ENCODE results near the gene SLC47A2. TPM values are rescaled to one million over a fixed set of nuclear protein-coding genes. Genes with fewer than 3 reads are reported as not detected.

The SLC47A2 gene
- total RNA-seq, 3 donors from 2014 or later, result 0.15 to 0.66 TPM; not detected in 1

DNA sequence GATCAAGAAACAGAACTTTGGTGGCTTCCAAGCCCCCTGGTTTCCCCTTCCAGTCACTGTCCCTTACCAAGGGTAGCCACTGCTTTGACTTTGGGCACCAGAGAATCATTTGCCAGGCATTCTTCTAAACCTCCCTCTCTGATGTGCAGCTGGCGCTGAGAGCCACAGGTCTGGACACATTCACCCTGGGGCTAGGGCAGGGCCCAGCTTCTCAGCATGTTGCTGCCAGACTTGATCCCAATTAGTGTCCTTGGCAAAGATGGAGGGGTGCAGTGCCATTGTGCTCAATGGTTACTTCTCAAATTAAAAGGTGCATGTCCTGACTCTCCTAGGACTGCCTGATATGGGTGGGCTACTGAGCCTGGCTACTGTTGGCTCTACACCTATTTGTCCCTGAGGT, 7.6 kb upstream of the SLC47A2 start:
- Histone ChIP-seq H3K27me3 (no peaks in the 10 kb centered on the region), H3K27ac (peak overlapping the region; percentile 99 to 100), H3K4me1 (peaks cover 23 to 26% of the 10 kb centered on the region in 2 donors), H3K36me3 (no peaks in the 10 kb centered on the region), H3K9me3 (no peaks in the 10 kb centered on the region), H3K4me3 (peak overlapping the region in 2 of 3 donors; percentile 36 to 64)
- intact Hi-C loops (cut with DNase I; ENCODE audit: low total_unique reads), result no loop called here
- TF ChIP-seq, protein P1, sequence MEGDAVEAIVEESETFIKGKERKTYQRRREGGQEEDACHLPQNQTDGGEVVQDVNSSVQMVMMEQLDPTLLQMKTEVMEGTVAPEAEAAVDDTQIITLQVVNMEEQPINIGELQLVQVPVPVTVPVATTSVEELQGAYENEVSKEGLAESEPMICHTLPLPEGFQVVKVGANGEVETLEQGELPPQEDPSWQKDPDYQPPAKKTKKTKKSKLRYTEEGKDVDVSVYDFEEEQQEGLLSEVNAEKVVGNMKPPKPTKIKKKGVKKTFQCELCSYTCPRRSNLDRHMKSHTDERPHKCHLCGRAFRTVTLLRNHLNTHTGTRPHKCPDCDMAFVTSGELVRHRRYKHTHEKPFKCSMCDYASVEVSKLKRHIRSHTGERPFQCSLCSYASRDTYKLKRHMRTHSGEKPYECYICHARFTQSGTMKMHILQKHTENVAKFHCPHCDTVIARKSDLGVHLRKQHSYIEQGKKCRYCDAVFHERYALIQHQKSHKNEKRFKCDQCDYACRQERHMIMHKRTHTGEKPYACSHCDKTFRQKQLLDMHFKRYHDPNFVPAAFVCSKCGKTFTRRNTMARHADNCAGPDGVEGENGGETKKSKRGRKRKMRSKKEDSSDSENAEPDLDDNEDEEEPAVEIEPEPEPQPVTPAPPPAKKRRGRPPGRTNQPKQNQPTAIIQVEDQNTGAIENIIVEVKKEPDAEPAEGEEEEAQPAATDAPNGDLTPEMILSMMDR (IDR thresholded peaks at IDR 0.05), result no peak
- peak in 1 of 3 donors; percentile 31 for TF ChIP-seq POLR2AphosphoS5 (IDR thresholded peaks at IDR 0.05)
- TF ChIP-seq POLR2A (IDR thresholded peaks at IDR 0.05), result no peak
- peak in 1 of 2 donors; percentile 90 for DNase-seq (ENCODE audit: low spot score in 2 of 2)

DNA sequence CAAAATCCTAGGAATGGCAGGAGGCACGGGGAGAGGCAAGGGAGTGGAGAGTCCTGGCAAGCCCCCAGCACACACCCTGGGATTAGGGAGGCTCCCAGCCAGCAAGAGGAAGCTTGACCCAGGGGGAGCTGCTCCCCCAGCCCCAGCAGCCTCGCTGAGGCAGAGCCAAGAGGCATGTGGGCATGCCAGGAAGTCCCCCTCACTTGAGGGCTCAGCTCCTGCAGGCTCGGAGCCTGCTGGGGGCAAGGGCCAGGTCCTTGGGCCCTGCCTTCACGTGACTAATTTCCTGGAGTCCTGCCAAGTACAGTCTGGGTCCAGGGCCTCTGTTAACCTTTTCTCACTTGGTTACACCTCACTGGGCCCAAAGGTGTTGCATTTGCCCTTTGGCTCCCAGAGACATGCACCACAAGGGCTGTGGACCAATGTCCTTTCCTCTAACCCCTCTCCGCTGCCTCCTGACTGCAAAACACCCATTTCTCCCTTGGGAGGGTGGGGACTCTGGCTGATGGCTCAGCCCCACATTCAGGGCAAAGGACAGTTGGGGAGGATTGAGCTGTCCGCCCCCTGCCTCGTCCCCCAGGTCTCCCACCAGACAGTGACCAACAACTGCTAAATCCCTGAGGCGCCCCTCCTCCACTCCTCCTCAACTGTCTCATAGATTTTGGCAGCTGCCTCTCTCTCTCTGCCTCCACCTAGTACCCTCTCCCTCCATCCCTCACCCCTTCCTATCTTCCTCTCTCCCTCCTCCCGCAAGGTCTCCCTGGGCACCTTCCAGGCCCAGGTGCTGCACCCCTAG, 4.4 kb upstream of the SLC47A2 start:
- Histone ChIP-seq H3K4me3 (no peak overlapping the region), H3K27me3 (no peaks in the 10 kb centered on the region), H3K9me3 (no peaks in the 10 kb centered on the region), H3K36me3 (no peaks in the 10 kb centered on the region), H3K27ac (no peak overlapping the region), H3K4me1 (peaks cover 0 to 3% of the 10 kb centered on the region in 2 donors)
- intact Hi-C loops (cut with DNase I; ENCODE audit: low total_unique reads), result no loop called here
- no peak for DNase-seq (ENCODE audit: low spot score in 2 of 2)
- TF ChIP-seq POLR2A (IDR thresholded peaks at IDR 0.05), result no peak
- no peak for TF ChIP-seq POLR2AphosphoS5 (IDR thresholded peaks at IDR 0.05)
- TF ChIP-seq, protein P1 (IDR thresholded peaks at IDR 0.05), result no peak

DNA sequence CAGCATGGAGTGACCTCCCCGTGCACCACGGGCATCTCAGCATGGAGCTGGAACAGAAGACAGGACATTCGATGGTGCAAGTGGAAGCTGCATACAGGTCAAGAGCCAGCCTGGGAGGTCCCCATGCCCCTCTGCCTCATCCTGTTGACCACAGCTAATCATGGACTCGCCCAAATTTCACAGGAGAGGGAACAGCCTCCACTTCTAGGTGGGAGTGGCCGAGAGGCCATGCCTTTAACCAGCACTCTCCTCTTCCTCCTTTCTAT, 3.8 kb upstream of the SLC47A2 start:
- H3K9me3 ChIP-seq, result no peaks in the 10 kb centered on the region
- no peak overlapping the region for H3K4me3 ChIP-seq
- H3K27me3 ChIP-seq, result no peaks in the 10 kb centered on the region
- TF ChIP-seq, protein P1 (IDR thresholded peaks at IDR 0.05), result no peak
- TF ChIP-seq POLR2AphosphoS5 (IDR thresholded peaks at IDR 0.05), result no peak
- no peak for TF ChIP-seq POLR2A (IDR thresholded peaks at IDR 0.05)
- H3K36me3 ChIP-seq, result no peaks in the 10 kb centered on the region
- intact Hi-C loops (cut with DNase I; ENCODE audit: low total_unique reads), result no loop called here
- peaks cover 0 to 3% of the 10 kb centered on the region in 2 donors for H3K4me1 ChIP-seq
- no peak overlapping the region for H3K27ac ChIP-seq
- DNase-seq (ENCODE audit: low spot score in 2 of 2), result no peak

DNA sequence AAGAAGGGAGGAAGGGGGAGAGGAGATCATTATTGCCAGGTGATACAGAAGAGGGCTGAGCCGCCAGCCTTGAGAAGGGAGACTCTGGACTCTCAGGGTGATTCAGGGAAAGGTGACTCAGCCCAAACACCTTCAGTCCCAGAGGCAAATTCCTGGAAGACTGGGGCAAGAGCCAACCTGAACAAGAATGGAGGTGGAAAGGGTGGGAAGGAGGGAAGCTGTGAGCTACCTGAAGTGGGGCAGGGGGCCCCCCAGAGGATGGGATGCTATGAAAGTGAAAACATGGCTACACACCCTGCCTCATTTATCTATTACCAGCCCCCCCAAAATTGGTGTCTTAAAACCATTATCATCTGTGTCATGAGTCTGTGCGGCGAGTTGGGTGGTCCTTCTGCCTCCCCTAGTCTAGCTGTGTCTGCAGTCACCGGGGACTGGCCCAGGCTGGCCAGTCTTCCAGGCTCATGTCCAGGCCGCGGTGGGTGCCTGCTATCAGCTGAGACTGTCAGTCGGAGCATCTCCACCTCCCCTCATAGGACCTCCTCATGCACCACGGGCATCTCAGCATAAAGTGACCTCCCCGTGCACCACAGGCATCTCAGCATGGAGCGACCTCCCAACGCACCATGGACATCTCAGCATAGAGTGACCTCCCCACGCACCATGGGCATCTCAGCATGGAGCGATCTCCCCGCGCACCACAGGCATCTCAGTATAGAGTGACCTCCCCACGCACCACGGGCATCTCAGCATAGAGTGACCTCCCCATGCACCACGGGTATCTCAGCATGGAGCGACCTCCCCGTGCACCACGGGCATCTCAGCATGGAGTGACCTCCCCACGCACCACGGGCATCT, 3.2 kb upstream of the SLC47A2 start:
- TF ChIP-seq POLR2A (IDR thresholded peaks at IDR 0.05) (no peak), POLR2AphosphoS5 (IDR thresholded peaks at IDR 0.05) (no peak)
- TF ChIP-seq, protein P1 (IDR thresholded peaks at IDR 0.05), result no peak
- Histone ChIP-seq H3K27ac (peak overlapping the region in 1 of 2 donors; percentile 25), H3K9me3 (no peaks in the 10 kb centered on the region), H3K4me3 (no peak overlapping the region), H3K4me1 (peaks cover 0 to 3% of the 10 kb centered on the region in 2 donors), H3K27me3 (no peaks in the 10 kb centered on the region), H3K36me3 (no peaks in the 10 kb centered on the region)
- intact Hi-C loops (cut with DNase I; ENCODE audit: low total_unique reads), result no loop called here
- peak in 1 of 2 donors; percentile 50 for DNase-seq (ENCODE audit: low spot score in 2 of 2)
